ENCODE measurements around the gene RYR2.

RYR2 gene

DNA sequence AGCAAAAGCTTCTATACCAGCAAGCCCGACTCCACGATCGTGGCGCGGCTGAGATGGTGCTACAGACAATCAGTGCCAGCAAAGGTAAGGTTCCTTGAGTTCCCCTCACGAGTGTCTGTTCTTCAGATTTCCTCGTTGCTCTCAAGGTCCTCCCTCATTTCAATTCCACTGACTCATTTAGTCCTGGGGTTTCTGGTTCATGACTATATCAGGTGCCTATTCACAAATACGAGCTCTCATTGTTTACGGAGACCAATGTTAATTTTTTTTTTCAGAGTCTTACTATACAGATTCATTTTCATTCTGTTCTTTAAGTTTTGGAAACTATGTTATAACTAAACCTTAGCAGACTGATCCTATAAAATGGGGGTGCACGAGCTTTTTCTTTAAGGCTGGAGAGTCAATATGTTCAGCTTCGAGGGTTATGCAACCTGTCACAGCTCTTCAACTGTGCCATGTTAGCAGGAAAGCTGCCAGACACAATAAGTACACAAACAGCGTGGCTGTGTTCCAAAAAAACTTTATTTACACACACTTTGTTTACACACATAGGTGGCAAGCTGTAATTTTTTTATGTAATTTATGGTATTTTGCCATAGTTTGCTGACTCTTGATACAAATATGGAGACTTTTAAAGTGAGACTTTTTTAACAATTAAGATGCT is 714.5 kb downstream of the RYR2 start:
- ATAC-seq, result no peak
- Mint-ChIP-seq H3K4me1 (no peaks in the 10 kb centered on the region), H3K4me3 (no peak overlapping the region), H3K27me3 (no peaks in the 10 kb centered on the region), H3K36me3 (no peaks in the 10 kb centered on the region), H3K9me3 (peaks cover 8% of the 10 kb centered on the region), H3K27ac (no peak overlapping the region)

DNA sequence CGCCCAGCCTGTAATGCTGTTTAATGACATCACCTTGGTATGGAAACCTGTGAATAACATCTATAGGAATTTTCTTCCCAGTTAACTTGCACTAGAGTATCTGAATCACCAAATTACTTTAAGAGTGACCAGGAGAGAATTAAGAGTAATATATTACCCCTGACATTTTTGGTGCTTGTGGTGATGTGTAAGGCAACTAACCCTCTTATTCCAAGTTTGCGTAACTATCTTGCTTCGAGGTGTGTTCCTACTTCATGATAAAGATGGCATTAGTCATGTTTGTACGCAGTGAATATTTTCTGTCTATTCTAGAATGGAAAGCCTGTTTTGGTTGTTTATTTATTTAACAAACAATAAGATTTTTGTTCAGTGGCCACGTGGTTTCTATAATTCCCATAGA is 717.4 kb downstream of the RYR2 start:
- H3K27me3 Mint-ChIP-seq, result no peaks in the 10 kb centered on the region
- peaks cover 6% of the 10 kb centered on the region for H3K9me3 Mint-ChIP-seq
- H3K36me3 Mint-ChIP-seq, result no peaks in the 10 kb centered on the region
- H3K4me3 Mint-ChIP-seq, result no peak overlapping the region
- no peak for ATAC-seq
- no peaks in the 10 kb centered on the region for H3K4me1 Mint-ChIP-seq
- no peak overlapping the region for H3K27ac Mint-ChIP-seq

DNA sequence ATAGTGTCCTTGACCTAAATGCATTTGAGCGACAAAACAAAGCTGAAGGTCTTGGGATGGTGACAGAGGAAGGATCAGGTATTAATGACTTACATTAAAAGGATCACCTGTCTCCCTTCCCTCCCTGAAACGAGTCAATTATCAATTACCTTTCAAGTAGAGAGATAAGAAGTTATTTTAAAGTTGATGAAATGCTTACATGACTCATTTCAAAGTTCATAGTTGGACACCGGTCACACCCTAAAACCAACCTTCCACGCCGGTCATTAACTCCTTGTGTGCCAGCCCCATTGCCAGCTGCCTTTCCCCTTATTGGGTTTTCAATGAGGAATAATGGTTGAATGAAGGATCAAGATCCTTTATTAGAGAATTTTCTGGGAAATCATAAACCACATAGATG is 719.0 kb downstream of the RYR2 start:
- Mint-ChIP-seq H3K9me3 (peaks cover under 1% of the 10 kb centered on the region), H3K4me3 (no peak overlapping the region), H3K27ac (no peak overlapping the region)

DNA sequence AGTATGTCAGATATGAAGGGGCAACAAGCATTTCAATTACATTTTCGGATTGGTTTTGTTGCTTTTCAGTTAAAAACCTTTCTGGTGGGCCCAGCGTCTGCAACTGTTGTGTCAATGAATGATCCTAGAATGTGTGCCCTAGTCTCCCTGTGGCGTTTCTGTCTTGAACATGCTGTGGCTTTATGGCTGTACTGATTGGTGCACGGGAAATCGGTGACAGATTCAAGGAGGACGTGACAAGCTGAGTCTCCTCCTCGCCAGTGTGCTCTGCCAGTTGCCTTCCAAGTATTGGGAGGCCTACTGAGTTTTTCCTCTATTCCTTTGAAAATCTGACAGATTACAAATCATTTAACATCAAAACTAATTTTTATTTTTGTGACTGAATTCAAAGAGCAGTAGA is 721.2 kb downstream of the RYR2 start:
- no peak overlapping the region for H3K4me3 Mint-ChIP-seq
- no peak for ATAC-seq
- no peaks in the 10 kb centered on the region for H3K27me3 Mint-ChIP-seq
- H3K36me3 Mint-ChIP-seq, result no peaks in the 10 kb centered on the region
- H3K9me3 Mint-ChIP-seq, result no peaks in the 10 kb centered on the region
- H3K27ac Mint-ChIP-seq, result no peak overlapping the region
- no peaks in the 10 kb centered on the region for H3K4me1 Mint-ChIP-seq

More for the DNA sequence above, 719.0 kb downstream of the RYR2 start:
- Mint-ChIP-seq H3K27me3 (no peaks in the 10 kb centered on the region), H3K36me3 (no peaks in the 10 kb centered on the region), H3K4me1 (no peaks in the 10 kb centered on the region)
- ATAC-seq, result no peak

DNA sequence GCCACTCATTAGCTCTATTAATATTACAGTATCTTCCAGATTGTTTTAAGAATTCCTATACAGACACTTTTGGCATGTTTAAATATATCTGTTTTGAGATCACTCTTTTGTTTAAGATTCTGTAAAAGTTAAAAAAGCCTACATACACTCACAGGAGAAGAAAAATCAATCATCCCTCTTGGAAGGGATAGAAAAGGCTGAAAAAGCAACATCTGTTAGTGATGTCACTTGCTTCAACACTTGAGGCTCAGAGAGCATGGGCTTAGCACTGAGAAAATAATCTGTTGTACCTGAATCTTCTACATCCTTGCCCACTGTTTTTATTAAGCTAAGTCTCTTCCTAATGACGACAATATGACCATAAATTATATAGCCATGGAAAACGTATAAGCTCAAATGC is 721.8 kb downstream of the RYR2 start:
- Mint-ChIP-seq H3K4me3 (no peak overlapping the region), H3K4me1 (no peaks in the 10 kb centered on the region), H3K27ac (no peak overlapping the region), H3K36me3 (no peaks in the 10 kb centered on the region), H3K9me3 (no peaks in the 10 kb centered on the region), H3K27me3 (no peaks in the 10 kb centered on the region)
- ATAC-seq, result no peak

DNA sequence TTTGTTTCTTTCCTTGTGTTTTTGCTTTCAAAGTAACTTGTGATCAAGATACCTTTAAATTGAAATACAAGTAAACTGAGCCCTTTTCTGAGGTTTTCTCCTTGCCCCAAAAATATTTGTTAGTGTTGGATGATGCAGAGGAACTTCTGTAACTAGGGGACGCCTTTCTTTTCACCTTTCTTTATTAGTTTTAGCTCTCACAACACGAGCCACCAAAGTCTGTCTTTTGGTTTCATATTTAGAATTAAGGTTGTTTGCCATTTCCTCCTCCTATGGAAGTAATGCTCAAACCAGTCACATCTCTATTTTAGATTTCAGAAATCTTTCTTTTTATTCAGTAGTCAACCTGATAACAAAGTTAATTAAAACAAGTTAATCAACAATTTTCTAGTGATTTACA is 727.9 kb downstream of the RYR2 start:
- no peaks in the 10 kb centered on the region for H3K36me3 Mint-ChIP-seq
- H3K27ac Mint-ChIP-seq, result no peak overlapping the region
- H3K9me3 Mint-ChIP-seq, result no peaks in the 10 kb centered on the region
- H3K27me3 Mint-ChIP-seq, result no peaks in the 10 kb centered on the region
- H3K4me3 Mint-ChIP-seq, result no peak overlapping the region
- ATAC-seq, result no peak
- no peaks in the 10 kb centered on the region for H3K4me1 Mint-ChIP-seq

DNA sequence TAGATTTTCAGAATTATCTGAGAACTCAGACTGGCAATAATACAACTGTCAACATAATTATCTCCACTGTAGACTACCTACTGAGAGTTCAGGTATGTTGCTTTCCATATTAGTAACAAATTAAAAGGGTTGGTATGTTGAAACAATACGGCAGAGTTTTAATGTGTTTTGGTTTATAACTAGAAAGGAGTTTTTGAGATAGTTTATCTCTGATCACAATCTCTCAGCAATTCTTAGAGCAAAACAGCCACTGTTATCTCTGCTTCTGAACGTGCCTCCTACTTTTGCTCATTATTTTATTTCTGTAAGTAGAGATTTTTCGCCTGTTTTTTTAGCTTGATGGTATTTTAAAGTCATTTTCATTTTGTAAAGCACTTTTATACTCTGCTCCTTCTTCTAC is 730.0 kb downstream of the RYR2 start:
- Mint-ChIP-seq H3K27ac (no peak overlapping the region), H3K4me1 (no peaks in the 10 kb centered on the region), H3K27me3 (no peaks in the 10 kb centered on the region), H3K9me3 (no peaks in the 10 kb centered on the region), H3K4me3 (no peak overlapping the region), H3K36me3 (no peaks in the 10 kb centered on the region)
- no peak for ATAC-seq

DNA sequence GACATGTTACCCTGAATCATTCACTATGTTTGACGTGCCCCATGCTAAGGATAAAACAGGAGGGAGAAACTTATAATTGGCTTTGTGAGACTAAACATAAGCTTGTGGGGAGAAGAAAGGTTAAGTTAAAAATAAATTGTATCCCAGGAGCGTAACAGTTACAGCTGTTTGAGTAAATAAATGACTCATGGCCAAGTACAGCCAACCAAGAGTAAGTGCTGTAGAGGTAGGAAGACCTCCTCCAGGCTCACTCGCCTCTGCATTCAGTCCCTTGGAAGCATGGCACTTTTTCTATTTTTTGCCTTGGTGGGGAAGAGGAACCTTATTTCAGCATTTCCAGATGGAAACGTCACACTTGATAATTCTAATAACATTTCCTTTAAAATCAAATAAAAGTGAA is 732.3 kb downstream of the RYR2 start:
- no peak for ATAC-seq
- H3K4me3 Mint-ChIP-seq, result no peak overlapping the region
- no peaks in the 10 kb centered on the region for H3K9me3 Mint-ChIP-seq
- H3K4me1 Mint-ChIP-seq, result no peaks in the 10 kb centered on the region
- no peak overlapping the region for H3K27ac Mint-ChIP-seq
- H3K27me3 Mint-ChIP-seq, result no peaks in the 10 kb centered on the region
- H3K36me3 Mint-ChIP-seq, result no peaks in the 10 kb centered on the region

DNA sequence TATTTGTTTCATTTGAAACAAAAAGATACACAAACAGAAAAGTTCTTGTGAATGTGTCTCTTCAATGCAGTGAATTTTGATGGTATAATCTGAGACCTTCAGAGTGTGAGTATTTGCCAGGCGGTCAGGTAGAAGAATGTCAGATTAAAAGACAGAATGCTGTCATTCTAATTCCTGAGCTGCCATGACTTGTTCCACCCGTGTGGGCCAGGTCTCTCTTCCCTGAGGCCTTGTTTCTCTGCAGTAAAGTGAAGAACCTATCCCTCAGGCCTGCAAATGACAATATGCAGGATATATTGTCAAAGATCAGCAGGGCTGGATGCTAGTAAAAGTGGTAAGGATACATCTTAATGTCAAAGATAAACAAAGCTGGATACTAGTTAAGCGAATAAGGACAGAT is 737.4 kb downstream of the RYR2 start:
- Mint-ChIP-seq H3K4me1 (no peaks in the 10 kb centered on the region), H3K27ac (no peak overlapping the region), H3K36me3 (no peaks in the 10 kb centered on the region), H3K9me3 (no peaks in the 10 kb centered on the region), H3K4me3 (no peak overlapping the region), H3K27me3 (no peaks in the 10 kb centered on the region)
- ATAC-seq, result peak; percentile 27

DNA sequence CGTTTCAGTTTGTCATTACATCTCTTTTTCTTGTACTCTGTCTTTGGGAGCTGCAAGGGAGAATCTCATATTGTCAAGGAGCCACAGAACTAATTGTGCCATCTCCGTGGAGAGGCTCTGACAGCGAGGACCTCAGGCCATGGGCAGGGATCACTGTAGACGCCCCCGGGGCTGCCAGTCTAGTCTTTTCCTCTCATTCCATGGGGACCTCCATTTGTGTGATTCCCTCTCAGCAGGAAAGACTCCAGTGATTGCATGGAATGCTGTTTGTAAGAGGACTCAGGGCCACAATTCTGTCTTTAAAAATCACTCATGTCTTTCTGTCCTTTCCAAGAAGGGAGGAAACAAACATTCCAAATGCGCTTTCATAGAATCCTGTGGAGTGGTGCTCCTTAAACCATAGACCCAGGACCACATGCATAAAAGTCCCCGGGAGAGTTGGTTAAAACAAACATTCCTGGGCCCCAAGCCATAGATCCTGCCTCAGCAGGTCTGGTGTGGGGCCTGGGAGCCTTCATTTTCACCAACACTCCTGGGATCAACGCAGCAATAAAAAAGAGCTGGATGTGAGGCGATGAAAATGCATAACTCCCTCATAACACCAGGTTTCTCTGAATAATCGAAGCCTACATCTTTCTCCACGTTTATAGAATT is 744.2 kb downstream of the RYR2 start:
- Mint-ChIP-seq H3K36me3 (no peaks in the 10 kb centered on the region), H3K27me3 (no peaks in the 10 kb centered on the region), H3K4me3 (no peak overlapping the region), H3K27ac (no peak overlapping the region), H3K9me3 (no peaks in the 10 kb centered on the region), H3K4me1 (no peaks in the 10 kb centered on the region)
- ATAC-seq, result no peak

DNA sequence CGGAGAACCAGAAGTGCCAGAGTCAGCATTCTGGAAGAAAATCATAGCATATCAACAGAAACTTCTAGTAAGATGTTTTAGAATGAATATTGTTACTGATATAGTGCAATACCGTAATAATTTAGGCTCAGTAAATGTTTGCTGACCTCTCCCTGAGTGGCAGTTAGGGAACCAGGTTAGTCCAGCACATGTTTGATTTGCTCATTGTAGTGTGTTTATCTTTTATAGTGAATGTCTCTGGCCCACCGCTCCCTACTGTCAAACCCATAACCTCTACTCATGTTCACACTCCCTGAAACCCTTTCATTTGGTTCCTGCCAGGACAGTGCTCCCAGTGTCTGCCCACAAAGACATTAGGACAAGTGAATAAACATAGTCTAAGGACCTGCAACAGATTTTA is 746.1 kb downstream of the RYR2 start:
- no peaks in the 10 kb centered on the region for H3K36me3 Mint-ChIP-seq
- no peak overlapping the region for H3K27ac Mint-ChIP-seq
- H3K9me3 Mint-ChIP-seq, result no peaks in the 10 kb centered on the region
- H3K4me1 Mint-ChIP-seq, result no peaks in the 10 kb centered on the region
- no peak overlapping the region for H3K4me3 Mint-ChIP-seq
- no peaks in the 10 kb centered on the region for H3K27me3 Mint-ChIP-seq
- no peak for ATAC-seq

DNA sequence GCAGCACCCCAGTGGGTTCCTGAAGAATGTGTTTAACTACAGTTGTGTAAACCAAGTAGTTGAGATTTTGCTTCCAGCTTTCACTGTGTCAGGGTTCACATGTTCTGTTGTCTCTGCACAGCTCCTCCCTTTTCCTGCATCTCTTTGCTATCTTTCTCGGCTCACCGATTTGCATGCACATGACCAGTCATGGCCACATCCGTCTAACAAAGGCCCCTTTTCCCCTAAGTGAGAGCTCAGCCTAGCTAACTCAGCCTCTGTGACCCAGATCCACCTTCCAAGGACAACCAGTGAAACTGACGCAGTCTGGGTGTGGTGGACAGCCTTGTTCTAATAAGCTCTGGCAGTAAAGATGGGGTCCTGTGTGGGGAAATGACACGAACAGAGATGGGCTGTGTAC is 747.6 kb downstream of the RYR2 start:
- no peaks in the 10 kb centered on the region for H3K27me3 Mint-ChIP-seq
- H3K4me1 Mint-ChIP-seq, result no peaks in the 10 kb centered on the region
- no peak overlapping the region for H3K27ac Mint-ChIP-seq
- ATAC-seq, result no peak
- H3K4me3 Mint-ChIP-seq, result no peak overlapping the region
- no peaks in the 10 kb centered on the region for H3K36me3 Mint-ChIP-seq
- H3K9me3 Mint-ChIP-seq, result no peaks in the 10 kb centered on the region

DNA sequence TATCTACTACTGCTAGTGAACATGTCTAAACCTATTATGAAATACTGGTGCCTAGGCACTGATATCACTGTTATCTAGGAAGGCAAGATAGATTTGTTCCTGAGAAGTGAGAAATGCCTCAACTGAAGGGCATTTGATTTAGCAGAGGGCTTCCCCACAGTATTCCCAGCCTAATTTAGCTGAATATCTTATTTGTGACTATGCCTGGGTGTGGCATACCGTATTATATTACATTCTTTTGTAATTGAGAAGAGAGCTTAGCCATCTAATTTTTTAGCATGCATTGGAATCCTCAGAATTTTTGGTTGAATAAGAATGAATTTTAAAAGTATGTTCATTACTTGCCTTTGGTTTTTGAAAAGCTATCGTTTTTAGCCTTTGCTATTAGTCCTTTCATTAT is 749.6 kb downstream of the RYR2 start:
- H3K27ac Mint-ChIP-seq, result no peak overlapping the region
- H3K27me3 Mint-ChIP-seq, result no peaks in the 10 kb centered on the region
- H3K4me3 Mint-ChIP-seq, result no peak overlapping the region
- H3K36me3 Mint-ChIP-seq, result no peaks in the 10 kb centered on the region
- H3K4me1 Mint-ChIP-seq, result no peaks in the 10 kb centered on the region
- H3K9me3 Mint-ChIP-seq, result no peaks in the 10 kb centered on the region
- no peak for ATAC-seq

DNA sequence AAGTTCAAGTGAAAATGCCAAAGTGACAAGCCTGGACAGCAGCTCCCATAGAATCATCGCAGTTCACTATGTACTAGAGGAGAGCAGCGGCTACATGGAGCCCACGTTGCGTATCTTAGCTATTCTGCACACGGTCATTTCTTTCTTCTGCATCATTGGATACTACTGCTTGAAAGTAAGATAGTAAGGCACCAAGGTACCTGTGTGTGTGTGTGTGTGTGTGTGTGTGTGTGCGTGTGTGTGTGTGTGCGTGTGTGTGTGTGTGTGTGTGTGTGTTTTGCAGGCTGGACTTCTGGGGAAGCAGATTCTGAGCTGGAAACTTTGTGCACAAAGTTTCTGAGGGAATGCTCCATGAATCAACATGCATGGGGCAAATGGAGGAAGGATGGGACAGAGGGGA is 750.2 kb downstream of the RYR2 start:
- no peaks in the 10 kb centered on the region for H3K4me1 Mint-ChIP-seq

DNA sequence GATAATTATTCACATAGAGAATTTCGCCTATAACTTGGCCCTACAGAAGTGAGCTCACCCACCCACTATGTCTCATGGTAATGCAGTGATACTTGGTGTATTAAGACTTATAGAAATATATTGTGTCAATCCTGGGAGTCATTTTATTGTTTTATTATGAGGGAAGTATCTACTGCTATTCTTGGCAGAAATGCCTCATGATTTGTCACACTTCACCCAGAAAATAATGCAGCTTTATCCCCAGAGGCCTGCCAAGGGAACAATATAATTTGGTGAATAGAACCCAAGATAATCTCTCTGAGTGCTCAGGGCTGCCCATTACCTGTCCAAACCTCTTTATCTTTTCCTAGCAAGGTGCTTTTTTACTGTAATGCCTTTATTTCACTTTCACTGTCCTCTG is 750.7 kb downstream of the RYR2 start:
- no peak for ATAC-seq
- H3K27me3 Mint-ChIP-seq, result no peaks in the 10 kb centered on the region
- H3K4me1 Mint-ChIP-seq, result no peaks in the 10 kb centered on the region
- H3K4me3 Mint-ChIP-seq, result no peak overlapping the region
- no peaks in the 10 kb centered on the region for H3K9me3 Mint-ChIP-seq
- no peaks in the 10 kb centered on the region for H3K36me3 Mint-ChIP-seq
- H3K27ac Mint-ChIP-seq, result no peak overlapping the region

More for the DNA sequence above, 750.2 kb downstream of the RYR2 start:
- Mint-ChIP-seq H3K27ac (no peak overlapping the region), H3K27me3 (no peaks in the 10 kb centered on the region), H3K9me3 (no peaks in the 10 kb centered on the region), H3K4me3 (no peak overlapping the region), H3K36me3 (no peaks in the 10 kb centered on the region)
- ATAC-seq, result no peak

DNA sequence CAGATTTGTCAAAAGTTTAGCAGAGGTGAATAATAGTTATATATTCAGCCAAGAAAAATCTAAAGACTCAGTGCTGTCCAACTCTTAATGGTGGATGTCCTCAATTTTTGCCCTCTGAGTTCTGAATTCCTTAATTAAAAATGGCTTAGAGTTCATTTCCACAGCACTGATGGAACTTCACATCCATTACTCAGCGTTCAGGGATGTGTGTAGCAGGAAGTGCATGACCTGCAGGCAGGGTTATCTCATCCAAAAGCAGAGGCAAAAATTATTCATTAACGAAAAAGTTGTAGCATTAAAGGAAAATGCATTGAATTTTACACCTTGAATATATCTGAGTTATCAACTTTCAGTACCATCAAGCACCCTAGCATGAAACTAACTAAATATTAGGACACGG is 752.1 kb downstream of the RYR2 start:
- H3K27me3 Mint-ChIP-seq, result no peaks in the 10 kb centered on the region
- H3K27ac Mint-ChIP-seq, result no peak overlapping the region
- H3K9me3 Mint-ChIP-seq, result no peaks in the 10 kb centered on the region
- ATAC-seq, result no peak
- H3K36me3 Mint-ChIP-seq, result no peaks in the 10 kb centered on the region
- H3K4me3 Mint-ChIP-seq, result no peak overlapping the region
- no peaks in the 10 kb centered on the region for H3K4me1 Mint-ChIP-seq
